GM21381 (cell line): ENCODE measurements around the gene ADAP2.
A peak's percentile ranks its signal among the peaks of the same experiment; 100 is the strongest.
"Not testable (repeated sequence)": the region's sequence is repeated elsewhere in the genome, so short reads cannot be mapped to it uniquely, and the experiment has no call there.

Source experiments
- ATAC-seq: cut with Tn5 transposase; IDR thresholded peaks from one replicate; pipeline ENCODE4 v1.9.1; 2021; ENCODE audit warnings: mild to moderate bottlenecking, moderate library complexity; ENCODE audit not compliant: unreplicated experiment

Gene ADAP2, protein sequence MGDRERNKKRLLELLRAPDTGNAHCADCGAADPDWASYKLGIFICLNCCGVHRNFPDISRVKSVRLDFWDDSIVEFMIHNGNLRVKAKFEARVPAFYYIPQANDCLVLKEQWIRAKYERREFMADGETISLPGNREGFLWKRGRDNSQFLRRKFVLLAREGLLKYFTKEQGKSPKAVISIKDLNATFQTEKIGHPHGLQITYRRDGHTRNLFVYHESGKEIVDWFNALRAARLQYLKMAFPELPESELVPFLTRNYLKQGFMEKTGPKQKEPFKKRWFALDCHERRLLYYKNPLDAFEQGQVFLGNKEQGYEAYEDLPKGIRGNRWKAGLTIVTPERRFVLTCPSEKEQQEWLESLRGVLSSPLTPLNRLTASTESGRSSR

DNA sequence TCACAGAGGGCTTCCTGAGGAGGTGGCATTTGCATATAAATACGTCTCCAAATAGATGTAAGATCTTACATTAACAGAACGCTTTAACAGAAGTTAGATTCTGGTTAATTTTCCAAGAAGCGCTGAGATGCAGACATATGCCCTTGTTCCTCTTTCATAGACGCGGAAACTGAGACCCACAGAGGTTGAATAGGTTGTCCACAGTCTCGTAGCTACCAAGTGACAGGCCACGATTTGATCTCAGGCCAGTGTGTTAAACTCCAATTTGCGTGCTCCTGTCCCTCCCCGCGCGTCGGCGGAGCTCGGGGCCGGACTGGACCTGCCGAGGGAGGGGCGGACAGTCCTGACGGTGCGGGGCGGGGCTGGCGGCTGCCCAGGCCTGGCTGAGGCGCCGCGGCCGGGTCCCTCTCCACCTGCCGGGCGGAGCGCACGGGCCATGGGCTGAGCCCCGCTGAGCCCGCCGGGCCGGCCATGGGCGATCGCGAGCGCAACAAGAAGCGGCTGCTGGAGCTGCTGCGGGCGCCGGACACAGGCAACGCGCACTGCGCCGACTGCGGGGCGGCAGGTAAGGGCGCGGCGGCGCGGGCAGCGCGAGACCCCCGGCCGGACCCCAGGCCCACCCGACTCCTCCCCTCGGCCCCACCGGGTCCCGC, at the start of gene ADAP2:
Gene ADAP2, plus strand, starts transcription at position 402 of the 653 bp plus-strand sequence. Its CDS starts 70 bp downstream, at position 472.
- no peak for ATAC-seq

DNA sequence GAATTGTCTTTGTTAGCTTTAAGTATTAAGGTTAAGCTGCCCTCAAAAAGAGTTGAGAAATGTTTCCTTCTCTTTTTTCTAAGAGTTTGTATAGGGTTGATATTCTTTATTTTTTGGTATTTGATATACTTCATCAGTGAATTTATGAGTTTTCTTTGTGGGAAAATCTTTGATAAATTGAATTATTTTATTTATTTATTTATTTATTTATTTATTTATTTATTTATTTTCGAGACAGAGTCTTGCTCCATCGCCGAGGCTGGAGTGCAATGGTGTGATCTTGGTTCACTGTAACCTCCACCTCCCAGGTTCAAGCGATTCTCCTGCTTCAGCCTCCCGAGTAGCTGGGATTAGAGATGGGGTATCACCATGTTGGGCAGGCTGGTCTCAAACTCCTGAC, 35.6 kb upstream of the ADAP2 start:
- no peak for ATAC-seq

DNA sequence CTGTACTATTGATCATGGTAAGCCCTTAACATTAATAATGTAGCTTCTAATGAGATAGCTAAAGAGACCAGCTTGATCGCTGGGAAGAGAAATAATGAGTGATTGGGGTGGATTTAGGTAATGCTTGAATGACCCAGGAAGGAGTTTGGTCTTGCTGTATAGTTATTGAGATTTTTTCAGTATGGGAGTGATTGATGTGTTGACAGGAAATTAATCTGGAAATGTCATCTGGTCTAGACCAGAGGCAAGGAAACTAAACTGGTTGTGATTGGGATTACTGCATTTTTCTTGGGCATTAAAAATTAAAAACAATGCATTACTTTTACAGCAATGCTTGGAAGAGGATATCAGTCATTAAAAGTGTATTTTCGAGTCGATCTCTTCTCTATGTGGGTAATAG, 27.5 kb upstream of the ADAP2 start:
- no peak for ATAC-seq

DNA sequence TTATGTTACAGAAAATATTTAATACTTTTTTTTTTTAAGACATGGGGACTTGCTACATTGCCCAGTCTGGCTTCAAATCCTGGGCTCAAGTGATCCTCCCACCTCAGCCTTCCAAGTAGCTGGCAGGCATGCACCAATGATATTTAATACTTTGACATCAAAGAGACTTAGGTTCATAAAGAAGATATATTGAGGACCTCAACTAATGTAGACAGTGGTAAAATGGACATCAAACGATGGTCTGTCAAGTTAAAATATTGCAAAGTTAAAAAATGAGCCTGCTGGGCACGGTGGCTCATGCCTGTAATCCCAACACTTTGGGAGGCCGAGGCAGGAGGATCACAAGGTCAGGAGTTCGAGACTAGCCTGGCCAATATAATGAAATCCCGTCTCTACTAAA, 24.4 kb upstream of the ADAP2 start:
- ATAC-seq, result no peak

DNA sequence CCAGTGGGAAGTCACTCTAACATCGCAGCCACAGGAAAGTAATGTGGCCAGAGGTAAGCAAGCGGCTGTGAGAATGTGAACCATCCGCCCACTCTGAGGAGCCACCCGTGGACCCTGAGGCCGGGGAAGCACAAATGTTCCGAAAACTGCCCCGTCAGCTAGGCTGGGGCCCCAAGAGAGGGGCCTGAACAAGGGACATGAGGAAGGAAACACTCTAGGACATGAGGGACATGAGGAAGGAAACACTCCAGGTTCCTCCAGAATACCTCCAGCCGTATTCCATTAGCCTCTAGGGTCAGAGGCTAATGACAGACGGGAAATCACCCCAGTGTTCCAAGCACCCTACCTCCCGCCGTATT, 16.0 kb upstream of the ADAP2 start:
- ATAC-seq, result peak; percentile 17

DNA sequence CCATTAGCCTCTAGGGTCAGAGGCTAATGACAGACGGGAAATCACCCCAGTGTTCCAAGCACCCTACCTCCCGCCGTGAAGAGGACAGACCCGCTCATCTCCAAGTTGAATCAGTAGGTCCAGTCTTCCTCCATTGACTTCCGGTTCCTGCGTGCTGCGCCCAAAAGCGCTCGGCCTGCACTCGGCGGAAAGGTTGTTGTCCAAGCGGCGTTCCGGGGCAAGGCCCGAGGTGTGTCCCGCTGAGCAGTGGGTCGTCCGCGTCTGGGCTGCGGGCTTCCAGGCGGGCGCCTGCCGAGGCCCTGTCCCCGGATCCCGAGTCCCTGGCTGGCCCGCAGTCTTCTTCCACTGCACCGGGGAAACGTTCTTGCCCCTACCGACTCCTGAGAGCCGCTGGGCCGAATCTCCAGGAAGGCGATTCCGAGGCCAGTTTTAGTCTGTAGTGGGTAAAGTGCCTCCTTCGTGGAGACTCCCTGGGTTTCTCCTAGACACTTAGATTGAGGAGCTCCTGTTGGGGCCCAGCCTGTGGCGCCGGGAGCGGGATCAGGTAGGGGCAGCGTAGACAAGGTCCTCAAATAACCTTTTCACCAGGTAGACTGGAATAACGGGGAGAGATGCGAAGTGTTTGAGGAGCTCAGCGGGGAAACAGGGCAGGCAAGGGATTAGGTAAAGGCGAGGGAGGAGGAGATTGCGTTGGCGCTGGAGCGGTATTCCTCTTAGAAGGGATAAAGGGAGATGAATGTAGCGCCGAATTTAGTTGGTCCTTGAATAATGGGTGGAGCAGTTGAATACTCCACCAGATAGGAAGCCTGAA, 15.4 kb upstream of the ADAP2 start, which contains the start of gene TEFM:
Gene TEFM, minus strand, starts transcription at position 138 of the 811 bp plus-strand sequence. Its CDS starts 40 bp downstream, at position 98.
- ATAC-seq, result peak; percentile 94

DNA sequence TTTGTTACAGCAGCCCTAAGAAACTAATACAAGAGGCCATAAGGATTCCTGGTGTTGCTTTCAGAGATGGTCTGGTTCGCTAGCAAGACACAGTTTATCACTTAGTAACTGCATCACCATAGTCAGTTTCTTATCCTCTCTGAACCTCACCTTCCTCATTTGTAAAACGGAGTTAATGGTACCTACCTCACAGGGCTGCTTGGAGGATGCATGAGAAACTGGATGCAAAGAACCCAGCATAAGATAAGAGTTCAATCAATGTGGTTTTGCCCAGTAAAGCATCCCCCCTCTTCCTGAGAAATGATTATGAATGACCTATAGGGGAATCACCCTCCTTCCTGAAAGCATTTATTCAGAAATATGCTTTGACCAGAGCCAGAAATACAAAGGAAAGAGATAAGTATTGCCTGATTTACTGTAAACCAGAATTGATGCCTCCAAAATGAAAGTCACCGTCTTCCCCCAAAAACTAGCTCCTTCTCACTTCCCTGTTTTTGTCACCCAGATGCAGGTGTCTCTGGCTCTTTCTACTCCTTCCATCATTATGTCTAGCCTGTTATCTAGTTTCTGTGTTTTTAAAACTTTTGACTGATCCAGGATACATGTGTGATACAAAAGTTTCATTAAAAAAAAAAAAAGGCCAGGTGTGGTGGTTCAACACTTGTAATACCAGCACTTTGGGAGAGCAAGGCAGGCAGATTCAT, 12.9 kb upstream of the ADAP2 start:
- ATAC-seq, result no peak

DNA sequence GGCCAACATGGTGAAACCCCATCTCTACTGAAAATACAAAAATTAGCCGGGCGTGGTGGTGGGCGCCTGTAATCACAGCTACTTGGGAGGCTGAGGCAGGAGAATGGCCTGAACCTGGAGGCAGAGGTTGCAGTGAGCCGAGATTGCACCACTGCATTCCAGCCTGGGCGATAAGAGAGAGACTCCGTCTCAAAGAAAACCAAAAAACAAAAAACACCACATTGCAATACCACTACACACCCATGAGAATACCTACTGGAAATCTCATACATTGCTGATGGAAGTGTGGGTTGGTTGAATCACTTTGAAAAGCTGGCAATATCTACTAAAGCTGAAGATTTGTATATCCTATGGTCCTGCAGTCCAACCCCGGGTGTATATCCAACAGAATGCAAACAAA, 11.6 kb upstream of the ADAP2 start:
- not testable (repeated sequence) for ATAC-seq

DNA sequence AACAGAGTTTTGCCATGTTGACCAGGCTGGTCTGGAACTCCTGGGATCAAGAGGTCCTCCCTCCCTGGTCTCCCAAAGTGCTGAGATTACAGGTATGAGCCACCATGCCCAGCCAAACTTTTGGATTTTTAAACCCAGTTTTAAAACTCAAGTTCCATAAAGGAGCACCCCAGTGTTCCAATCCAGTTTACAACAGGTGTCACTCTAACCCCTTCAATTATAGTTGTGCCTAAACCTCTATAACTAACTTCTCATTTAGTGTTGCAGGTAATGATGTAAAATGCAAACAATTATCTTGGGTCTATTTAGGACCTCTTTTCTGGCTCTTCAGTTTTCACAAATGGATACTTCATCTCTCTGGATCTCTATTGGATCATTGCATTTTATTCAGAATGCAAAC, 7.8 kb upstream of the ADAP2 start:
- ATAC-seq, result no peak

DNA sequence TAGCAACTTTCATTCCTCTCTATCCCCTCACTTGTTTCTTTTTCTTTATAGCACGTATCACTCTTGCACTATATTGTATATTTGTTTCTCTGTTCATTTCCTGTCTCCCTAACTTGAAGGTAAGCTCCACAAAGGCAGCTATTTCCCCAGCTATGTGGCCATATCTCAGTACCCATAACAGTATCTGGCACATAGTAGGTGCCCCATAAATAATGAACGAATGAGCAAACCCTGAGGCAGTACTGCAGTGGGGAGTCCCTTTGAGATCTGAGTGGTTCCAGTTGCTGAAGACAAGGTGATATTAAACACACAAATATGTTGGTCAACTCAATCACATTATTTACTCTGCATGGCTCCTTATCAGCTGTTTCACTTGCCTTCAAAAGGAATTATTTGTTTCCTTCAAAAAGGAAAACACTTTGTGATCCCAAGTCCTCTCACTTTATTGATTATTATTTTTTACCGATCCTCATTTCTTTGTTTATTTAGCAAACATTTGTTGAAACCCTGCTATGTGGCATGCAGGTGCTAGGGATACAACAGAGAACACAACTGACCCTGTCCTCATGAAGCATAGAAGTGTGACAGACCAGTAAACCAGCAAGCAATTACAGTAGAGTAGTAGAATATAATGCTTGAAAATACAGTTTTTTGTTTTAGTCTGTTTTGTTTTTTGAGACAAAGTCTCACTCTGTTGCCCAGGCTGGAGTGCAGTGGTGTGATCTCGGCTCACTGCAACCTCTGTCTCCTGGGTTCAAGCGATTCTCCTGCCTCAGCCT, 5.7 kb upstream of the ADAP2 start:
- no peak for ATAC-seq

DNA sequence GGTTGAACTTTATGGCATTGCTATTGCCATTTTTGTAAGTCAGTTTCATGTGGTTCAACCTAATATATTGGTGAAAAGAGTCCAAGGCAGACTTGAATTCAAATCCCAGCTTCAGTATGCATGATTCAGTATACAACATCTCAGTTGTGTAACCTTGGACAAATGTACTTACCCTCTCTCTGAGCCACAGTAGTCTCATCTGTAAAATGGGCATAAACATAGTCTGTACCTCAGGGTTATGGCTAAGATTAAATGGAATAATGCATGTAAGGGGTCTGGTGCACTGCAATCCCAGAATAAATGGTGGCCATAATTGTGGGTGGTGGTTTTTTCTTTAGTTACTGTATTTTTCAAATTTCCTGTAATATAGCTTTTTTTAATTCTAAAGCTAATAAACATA, 4.7 kb upstream of the ADAP2 start:
- ATAC-seq, result no peak

DNA sequence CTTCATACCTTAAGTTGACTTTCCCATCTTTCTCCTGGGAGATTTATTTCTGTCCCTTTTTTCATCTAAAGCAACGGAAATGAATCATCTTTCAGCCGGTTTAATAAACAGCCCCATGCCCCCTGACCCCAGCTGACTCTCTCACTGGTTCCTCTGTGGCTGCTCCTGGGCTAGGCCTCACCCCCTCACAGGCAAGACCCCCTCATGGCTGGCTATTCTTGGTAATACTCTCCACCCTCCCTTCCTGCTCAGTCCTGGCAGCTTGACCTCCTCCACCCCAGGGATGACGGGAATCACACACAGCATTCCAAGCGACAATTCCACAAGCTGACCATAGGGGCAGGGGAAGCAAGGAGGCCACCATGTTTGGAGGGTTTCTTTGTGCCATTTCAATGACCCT, 1.5 kb upstream of the ADAP2 start:
- ATAC-seq, result no peak

DNA sequence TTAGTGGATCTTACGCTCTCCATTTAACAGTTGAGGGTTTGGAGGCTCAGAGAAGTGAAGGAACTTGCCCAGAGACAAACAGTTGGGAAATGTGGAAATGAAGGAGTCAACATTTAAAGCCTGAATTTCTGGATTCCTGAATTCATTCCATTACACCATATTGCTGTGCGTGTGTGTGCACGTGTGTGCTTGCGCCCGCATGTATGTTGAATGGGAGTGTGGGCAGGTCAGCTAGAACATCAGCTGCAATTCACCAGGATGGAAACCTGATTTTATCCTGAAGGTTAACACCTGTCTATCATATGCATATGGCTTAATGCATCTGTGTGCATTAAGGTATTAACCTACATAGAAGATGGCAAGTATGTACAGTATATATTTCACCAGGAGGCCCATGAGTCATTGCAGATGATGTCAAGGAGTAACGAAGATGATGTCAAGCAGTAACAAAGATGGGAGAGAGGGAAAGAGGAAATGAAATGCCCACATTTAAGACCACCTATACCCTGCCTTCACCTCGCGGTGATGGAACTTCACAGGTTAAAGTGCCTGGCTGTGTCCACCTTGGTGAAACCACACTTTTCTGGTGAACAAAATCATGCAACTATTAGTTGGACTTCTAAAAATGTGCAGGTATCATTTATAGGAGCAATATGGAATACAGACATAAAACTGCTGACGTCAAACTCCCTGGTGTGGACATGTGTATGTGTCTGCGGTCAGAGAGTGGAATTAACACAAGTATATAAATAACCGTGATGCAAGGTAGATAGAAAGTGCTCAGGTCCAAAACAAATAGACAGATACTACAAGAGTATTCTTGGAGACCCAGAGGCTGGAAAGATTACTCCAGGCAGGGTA, 832 bp upstream of the ADAP2 start:
- no peak for ATAC-seq

DNA sequence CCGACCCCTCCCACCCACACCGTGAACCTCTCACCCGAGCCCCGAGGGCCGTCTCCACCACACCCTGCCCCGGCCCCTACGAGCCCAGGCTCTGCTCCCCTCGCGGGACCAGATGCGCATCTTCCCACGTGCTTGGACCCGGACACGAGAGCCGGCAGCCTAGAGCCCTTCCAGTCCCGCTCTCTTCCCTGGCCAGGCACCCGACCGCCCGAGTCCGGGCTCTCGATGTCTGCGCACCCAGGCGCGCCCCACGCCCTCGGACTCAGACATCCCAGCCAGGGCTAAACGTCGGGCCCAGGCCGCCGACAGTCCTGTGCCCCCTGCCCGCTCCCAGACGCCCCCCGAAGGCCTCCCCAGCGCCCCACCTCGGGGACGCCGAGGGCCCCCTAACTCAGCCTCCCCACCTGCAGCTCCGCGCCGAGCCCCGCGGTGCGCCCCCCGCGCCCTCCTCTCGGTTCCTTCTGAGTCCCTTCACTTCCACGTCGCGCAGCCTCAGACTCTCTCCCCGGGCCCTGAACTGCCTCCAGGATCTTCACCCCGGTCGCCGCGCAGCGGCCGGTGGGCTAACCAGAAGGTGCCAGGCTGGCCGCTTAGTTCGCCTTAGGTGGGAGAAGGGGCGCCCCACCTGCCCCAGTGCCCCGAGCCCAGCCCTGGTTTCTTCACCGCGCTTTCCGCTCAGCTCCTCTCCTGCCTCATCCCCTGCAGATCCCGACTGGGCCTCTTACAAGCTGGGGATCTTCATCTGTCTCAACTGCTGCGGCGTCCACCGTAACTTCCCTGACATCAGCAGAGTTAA, 688 bp downstream of the ADAP2 start:
- no peak for ATAC-seq

DNA sequence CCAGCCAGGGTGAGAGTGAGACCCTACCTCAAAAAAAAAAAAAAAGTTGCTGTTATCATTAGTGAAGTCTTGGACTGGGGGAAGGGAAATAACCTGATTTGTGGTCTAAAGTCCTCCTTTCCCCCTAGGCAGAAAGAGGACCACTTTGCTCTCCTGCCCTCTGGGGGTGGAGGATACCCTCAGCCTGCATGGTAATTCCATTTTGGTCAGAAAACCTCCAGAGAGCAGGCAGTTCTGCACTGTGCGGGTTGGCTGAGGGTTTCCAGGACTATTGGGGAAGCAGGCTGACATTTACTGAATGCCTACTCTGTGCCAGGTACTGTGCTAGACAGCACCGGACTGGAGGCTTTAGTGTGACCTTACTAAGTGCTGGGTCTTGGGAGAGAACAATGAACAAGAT, 2.6 kb downstream of the ADAP2 start:
- no peak for ATAC-seq

DNA sequence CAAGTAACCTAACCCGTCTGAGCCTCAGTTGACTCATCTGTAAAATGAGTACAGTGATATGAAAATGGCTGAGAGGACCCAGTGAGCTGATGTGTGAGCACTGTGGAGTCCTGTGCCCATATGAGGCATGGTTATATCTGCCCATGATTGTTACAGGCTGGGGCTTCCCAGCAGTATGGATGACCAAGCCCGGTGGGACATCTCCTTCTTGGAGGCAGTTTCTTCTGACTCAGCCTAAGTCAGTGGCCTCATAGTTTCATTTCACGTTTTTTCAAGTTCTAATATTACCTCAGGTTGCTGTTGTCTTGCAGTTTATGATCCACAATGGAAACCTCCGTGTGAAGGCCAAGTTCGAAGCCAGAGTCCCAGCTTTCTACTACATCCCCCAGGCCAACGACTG, 4.8 kb downstream of the ADAP2 start:
- ATAC-seq, result no peak

DNA sequence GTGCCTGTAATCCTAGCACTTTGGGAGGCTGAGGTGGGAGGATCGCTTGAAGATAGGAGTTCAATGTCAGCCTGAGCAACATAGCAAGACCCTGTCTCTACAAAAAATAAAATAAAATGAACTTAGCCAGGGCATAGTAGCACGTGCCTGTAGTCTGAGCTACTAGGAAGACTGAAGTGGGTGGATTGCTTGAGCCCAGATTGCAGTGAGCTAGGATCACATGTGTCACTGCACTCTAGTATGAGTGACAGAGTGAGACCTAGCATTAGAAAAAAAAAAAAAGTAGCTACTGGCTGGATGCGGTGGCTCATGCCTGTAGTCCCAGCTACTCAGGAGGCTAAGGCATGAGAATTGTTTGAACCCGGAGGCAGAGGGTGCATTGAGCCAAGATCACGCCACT, 6.0 kb downstream of the ADAP2 start:
- no peak for ATAC-seq

DNA sequence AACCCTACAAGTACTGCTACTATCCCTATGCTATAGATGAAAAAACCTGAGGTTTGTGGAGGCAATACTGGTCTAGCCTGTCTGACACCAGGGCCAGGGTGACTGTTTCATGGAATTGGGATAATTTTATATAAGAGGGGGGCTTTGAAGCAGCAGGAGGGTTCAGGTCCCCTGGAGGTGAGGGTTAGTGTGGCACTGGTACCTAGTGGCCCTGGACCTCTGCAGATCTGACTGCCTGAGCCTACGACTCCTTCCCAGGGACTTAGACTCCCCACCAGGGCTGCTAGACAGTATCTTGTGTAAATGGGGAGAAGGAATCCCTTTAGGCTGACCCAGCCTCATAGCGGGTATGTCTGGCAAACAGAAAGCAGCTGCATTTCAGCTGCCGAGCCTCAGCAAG, 6.8 kb downstream of the ADAP2 start:
- no peak for ATAC-seq
